ENCODE results near the gene ZNF581.

ZNF581 gene

DNA sequence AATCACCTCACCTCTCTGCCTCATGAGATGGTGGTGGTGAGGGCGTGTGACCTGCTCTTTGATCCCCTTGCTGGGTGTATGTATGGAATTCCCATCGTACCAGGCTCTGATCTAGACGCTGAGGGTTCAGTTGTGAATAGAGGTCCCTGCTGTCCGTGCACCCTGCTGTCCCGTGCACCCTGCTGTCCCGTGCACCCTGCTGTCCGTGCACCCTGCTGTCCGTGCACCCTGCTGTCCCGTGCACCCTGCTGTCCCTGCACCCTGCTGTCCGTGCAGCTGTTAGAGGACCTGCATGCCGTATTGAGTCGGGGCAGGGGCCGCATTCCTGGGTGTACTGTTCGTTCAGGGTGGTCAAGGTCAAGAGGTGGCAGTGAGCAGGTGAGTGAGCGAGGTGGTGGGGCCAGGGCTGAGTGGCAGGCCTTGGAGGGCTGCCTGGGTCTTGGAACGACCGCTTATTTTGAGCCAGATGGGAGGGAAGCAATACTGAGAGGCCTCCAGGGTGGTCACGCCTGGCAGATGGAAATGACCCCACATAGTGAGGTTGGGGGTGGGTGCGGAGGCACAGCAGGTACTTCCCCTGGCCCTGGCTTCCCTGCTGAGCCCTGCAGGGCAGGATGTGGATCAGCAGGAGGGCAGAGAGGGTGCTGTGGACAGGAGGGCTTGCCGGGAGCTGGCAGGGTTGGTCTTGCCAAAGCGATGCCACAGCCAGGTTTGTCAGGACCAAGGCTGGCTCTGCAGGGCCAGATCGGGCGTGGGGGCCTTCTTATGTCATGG is 27.0 kb downstream of the ZNF581 start:
- Histone ChIP-seq H3K27me3 (ENCODE audit: insufficient read depth, poor library complexity, severe bottlenecking) (no peaks in the 10 kb centered on the region), H3K4me1 (ENCODE audit: insufficient read depth, poor library complexity, severe bottlenecking) (no peaks in the 10 kb centered on the region), H3K36me3 (ENCODE audit: low read depth) (peaks cover 76% of the 10 kb centered on the region), H3K4me3 (ENCODE audit: severe bottlenecking) (no peak overlapping the region), H3K9me3 (ENCODE audit: severe bottlenecking) (no peaks in the 10 kb centered on the region), H3K27ac (ENCODE audit: poor library complexity, severe bottlenecking) (no peak overlapping the region)
- TF ChIP-seq, protein P1, sequence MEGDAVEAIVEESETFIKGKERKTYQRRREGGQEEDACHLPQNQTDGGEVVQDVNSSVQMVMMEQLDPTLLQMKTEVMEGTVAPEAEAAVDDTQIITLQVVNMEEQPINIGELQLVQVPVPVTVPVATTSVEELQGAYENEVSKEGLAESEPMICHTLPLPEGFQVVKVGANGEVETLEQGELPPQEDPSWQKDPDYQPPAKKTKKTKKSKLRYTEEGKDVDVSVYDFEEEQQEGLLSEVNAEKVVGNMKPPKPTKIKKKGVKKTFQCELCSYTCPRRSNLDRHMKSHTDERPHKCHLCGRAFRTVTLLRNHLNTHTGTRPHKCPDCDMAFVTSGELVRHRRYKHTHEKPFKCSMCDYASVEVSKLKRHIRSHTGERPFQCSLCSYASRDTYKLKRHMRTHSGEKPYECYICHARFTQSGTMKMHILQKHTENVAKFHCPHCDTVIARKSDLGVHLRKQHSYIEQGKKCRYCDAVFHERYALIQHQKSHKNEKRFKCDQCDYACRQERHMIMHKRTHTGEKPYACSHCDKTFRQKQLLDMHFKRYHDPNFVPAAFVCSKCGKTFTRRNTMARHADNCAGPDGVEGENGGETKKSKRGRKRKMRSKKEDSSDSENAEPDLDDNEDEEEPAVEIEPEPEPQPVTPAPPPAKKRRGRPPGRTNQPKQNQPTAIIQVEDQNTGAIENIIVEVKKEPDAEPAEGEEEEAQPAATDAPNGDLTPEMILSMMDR (IDR thresholded peaks at IDR 0.05; ENCODE audit: poor library complexity, severe bottlenecking): no peak
- no peak for ATAC-seq (ENCODE audit: low read depth)
- peak; percentile 95 for DNase-seq (ENCODE audit: low spot score)

GRCh38 chr19:55671054-55671378 is 27.6 kb downstream of the ZNF581 start:
- no peak for ATAC-seq (ENCODE audit: low read depth)
- TF ChIP-seq, protein P1 (IDR thresholded peaks at IDR 0.05; ENCODE audit: poor library complexity, severe bottlenecking): no peak
- Histone ChIP-seq H3K4me3 (ENCODE audit: severe bottlenecking) (no peak overlapping the region), H3K27ac (ENCODE audit: poor library complexity, severe bottlenecking) (no peak overlapping the region), H3K9me3 (ENCODE audit: severe bottlenecking) (no peaks in the 10 kb centered on the region), H3K27me3 (ENCODE audit: insufficient read depth, poor library complexity, severe bottlenecking) (no peaks in the 10 kb centered on the region), H3K36me3 (ENCODE audit: low read depth) (peaks cover 73% of the 10 kb centered on the region), H3K4me1 (ENCODE audit: insufficient read depth, poor library complexity, severe bottlenecking) (peaks cover under 1% of the 10 kb centered on the region)
- DNase-seq (ENCODE audit: low spot score): no peak

DNA sequence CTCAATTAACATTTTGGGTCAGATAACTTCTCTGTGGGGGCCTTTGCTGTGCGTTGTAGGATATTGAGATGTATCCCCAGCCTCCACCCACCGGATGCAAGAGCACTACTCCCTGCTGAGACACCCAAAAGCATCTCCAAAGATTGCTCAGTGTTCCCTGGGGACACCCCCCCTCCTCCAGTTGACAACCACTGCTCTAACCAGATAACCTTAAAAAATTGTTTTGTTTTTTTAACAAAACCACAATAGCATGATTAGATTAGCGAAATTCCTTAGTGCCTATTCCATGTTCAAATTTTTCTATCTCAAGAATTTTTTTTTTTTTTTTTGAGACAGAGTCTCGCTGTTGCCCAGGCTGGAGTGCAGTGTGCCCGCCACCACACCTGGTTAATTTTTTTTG is 29.0 kb downstream of the ZNF581 start:
- Histone ChIP-seq H3K27me3 (ENCODE audit: insufficient read depth, poor library complexity, severe bottlenecking) (no peaks in the 10 kb centered on the region), H3K4me3 (ENCODE audit: severe bottlenecking) (no peak overlapping the region), H3K4me1 (ENCODE audit: insufficient read depth, poor library complexity, severe bottlenecking) (peaks cover 13% of the 10 kb centered on the region), H3K27ac (ENCODE audit: poor library complexity, severe bottlenecking) (no peak overlapping the region), H3K9me3 (ENCODE audit: severe bottlenecking) (no peaks in the 10 kb centered on the region), H3K36me3 (ENCODE audit: low read depth) (peaks cover 73% of the 10 kb centered on the region)
- ATAC-seq (ENCODE audit: low read depth) (no peak), DNase-seq (ENCODE audit: low spot score) (no peak)
- TF ChIP-seq, protein P1 (IDR thresholded peaks at IDR 0.05; ENCODE audit: poor library complexity, severe bottlenecking): no peak

DNA sequence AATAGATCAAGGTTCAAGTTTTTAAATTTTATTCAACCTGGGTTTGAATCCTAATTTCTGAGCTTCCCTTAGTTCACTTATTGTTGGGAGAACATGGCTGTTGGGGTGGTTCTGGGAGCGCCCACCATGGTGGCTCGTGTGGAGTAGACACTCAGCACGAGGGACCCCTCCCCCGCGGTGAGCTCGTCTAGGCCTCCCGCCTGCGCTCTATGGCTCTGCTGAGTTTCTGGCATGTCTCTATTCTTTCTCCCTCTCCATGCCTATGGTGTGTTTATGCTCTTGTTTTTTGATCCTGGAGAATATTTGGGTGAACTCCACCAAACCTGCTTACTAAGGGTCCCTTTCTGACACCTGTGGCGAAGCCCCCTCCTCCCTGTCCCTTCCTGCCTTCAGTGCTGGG is 30.0 kb downstream of the ZNF581 start:
- Histone ChIP-seq H3K27ac (ENCODE audit: poor library complexity, severe bottlenecking) (peak overlapping the region; percentile 59), H3K27me3 (ENCODE audit: insufficient read depth, poor library complexity, severe bottlenecking) (no peaks in the 10 kb centered on the region), H3K36me3 (ENCODE audit: low read depth) (peaks cover 77% of the 10 kb centered on the region), H3K4me1 (ENCODE audit: insufficient read depth, poor library complexity, severe bottlenecking) (peaks cover 13% of the 10 kb centered on the region), H3K9me3 (ENCODE audit: severe bottlenecking) (no peaks in the 10 kb centered on the region), H3K4me3 (ENCODE audit: severe bottlenecking) (no peak overlapping the region)
- DNase-seq (ENCODE audit: low spot score) (no peak), ATAC-seq (ENCODE audit: low read depth) (no peak)
- TF ChIP-seq, protein P1 (IDR thresholded peaks at IDR 0.05; ENCODE audit: poor library complexity, severe bottlenecking): no peak

DNA sequence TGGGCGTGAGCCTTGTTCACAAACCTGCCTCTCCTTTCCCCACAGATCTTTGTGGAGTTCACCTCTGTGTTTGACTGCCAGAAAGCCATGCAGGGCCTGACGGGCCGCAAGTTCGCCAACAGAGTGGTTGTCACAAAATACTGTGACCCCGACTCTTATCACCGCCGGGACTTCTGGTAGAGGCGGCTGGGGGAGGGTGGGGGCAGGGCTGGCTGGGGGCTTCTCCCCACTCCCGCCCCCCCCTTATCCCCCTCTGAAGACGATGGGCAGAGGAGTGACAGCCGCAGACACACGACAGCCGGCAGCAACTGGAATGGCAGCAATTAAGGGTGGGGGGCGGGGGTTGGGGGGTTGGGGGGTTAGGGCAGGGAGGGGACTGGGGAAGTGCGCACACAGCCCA is 30.4 kb downstream of the ZNF581 start:
- Histone ChIP-seq H3K27ac (ENCODE audit: poor library complexity, severe bottlenecking) (peak overlapping the region; percentile 59), H3K36me3 (ENCODE audit: low read depth) (peaks cover 77% of the 10 kb centered on the region), H3K4me1 (ENCODE audit: insufficient read depth, poor library complexity, severe bottlenecking) (peaks cover 13% of the 10 kb centered on the region), H3K4me3 (ENCODE audit: severe bottlenecking) (no peak overlapping the region), H3K9me3 (ENCODE audit: severe bottlenecking) (no peaks in the 10 kb centered on the region), H3K27me3 (ENCODE audit: insufficient read depth, poor library complexity, severe bottlenecking) (no peaks in the 10 kb centered on the region)
- TF ChIP-seq, protein P1 (IDR thresholded peaks at IDR 0.05; ENCODE audit: poor library complexity, severe bottlenecking): no peak
- ATAC-seq (ENCODE audit: low read depth) (no peak), DNase-seq (ENCODE audit: low spot score) (no peak)
